Measurements from ENCODE around the gene CEMIP. TPM values are rescaled to one million over a fixed set of nuclear protein-coding genes. Genes with fewer than 3 reads are reported as not detected.
A peak's percentile ranks its signal among the peaks of the same experiment; 100 is the strongest.

CEMIP gene
- total RNA-seq, 2 donors from 2014 or later, result 1.1 to 1.2 TPM

DNA sequence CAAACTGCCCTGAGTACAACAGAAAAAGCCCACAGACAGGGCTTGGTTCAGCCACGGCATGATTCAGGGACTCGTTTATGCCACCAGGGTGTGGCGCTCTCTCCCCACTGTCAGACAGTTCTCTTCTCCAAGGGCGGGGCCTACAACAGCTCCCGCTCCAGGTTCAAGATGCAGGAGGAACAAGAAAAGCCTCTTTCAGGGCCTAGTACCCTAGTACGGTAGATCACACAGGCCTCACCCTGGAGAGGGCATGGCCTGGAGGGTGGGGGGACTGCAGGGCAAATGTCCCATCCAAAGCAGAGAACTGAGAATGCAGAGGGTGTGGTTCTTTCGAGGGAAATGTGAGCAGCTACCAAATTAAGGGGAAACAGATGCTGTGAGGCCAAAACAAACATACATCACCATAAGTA lies 198.5 kb downstream of the CEMIP start:
- no peaks in the 10 kb centered on the region for H3K36me3 ChIP-seq
- H3K27ac ChIP-seq, result peak overlapping the region in 1 of 2 donors; percentile 36
- ATAC-seq (ENCODE audit: insufficient number of reproducible peaks, low FRiP score, low read depth) (no peak), DNase-seq (ENCODE audit: low spot score) (no peak)
- H3K27me3 ChIP-seq (replicated peaks; ENCODE audit: insufficient read depth), result no peaks in the 10 kb centered on the region
- H3K9me3 ChIP-seq, result no peaks in the 10 kb centered on the region
- no peak overlapping the region for H3K4me3 ChIP-seq
- TF ChIP-seq, protein P1, sequence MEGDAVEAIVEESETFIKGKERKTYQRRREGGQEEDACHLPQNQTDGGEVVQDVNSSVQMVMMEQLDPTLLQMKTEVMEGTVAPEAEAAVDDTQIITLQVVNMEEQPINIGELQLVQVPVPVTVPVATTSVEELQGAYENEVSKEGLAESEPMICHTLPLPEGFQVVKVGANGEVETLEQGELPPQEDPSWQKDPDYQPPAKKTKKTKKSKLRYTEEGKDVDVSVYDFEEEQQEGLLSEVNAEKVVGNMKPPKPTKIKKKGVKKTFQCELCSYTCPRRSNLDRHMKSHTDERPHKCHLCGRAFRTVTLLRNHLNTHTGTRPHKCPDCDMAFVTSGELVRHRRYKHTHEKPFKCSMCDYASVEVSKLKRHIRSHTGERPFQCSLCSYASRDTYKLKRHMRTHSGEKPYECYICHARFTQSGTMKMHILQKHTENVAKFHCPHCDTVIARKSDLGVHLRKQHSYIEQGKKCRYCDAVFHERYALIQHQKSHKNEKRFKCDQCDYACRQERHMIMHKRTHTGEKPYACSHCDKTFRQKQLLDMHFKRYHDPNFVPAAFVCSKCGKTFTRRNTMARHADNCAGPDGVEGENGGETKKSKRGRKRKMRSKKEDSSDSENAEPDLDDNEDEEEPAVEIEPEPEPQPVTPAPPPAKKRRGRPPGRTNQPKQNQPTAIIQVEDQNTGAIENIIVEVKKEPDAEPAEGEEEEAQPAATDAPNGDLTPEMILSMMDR (IDR thresholded peaks at IDR 0.05), result no peak
- peaks cover 8 to 29% of the 10 kb centered on the region in 2 donors for H3K4me1 ChIP-seq (ENCODE audit: control insufficient read depth in 1 of 2, low read depth in 2 of 2)

DNA sequence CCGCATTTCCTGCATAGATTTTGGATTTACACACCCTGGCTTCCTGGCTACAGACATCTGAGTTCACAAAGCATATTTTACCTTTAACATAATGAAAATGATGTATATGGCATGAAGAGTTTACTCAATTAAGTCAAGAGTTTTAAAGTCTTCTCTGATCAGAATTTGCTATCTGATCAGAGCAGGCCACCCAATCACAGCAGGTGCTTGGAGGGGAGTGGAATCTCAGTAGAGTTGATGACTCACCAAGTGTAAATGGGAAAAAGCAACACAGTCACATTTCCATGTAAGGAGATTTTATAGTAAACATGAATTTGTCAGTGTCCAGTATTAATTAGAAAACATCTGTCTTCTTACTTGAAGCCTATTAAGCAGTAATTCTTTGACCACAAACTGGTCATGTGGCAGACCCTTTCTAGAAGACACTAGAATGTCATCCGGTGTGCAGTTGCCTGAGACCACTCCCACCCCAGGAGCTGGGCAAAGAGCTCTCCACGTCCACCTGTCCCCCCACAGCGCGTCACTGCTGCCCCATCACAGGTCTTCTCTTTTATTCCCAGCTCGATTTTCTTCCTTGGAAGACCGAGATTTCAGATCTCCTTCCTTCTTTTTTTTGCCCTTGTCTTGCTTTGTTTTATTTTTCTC lies 199.6 kb downstream of the CEMIP start:
- H3K4me3 ChIP-seq, result no peak overlapping the region
- H3K36me3 ChIP-seq, result no peaks in the 10 kb centered on the region
- no peak for DNase-seq (ENCODE audit: low spot score)
- H3K9me3 ChIP-seq, result no peaks in the 10 kb centered on the region
- TF ChIP-seq, protein P1 (IDR thresholded peaks at IDR 0.05), result no peak
- H3K27ac ChIP-seq, result peak overlapping the region in 1 of 2 donors; percentile 9
- H3K27me3 ChIP-seq (replicated peaks; ENCODE audit: insufficient read depth), result no peaks in the 10 kb centered on the region
- no peak for ATAC-seq (ENCODE audit: insufficient number of reproducible peaks, low FRiP score, low read depth)
- H3K4me1 ChIP-seq (ENCODE audit: control insufficient read depth in 1 of 2, low read depth in 2 of 2), result peaks cover 8 to 29% of the 10 kb centered on the region in 2 donors

DNA sequence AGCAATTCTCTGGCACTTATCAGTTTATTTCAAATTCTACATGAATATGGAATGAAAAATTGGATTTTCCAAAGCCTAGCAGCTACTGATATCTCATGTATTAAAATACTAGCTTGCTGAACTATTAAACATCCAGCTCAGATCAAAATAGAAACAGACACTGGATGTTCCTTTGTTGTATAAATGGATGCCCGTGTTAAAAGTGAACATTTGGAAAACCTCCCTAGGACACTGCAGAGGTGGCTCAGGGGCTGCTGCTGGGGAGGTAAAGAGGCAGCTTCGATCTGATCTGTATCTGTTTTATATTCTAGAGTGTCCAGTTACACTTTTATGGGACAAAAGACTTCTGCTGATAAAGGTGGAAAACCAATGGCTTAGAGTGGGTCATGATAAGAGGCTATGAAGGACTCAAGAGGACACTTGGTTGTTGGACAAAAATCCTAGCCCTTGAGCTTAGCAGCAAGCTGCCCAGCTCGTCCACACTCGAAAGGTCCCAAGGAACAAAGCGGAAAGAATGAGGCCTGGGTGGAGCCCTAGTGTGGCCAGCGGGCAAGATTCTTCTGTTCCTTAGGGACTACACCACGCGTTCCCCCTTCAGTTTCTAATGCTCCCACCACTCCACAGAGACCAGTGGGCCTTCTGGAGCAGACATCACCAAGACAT lies 200.5 kb downstream of the CEMIP start:
- TF ChIP-seq, protein P1 (IDR thresholded peaks at IDR 0.05), result no peak
- Histone ChIP-seq H3K27me3 (replicated peaks; ENCODE audit: insufficient read depth) (no peaks in the 10 kb centered on the region), H3K27ac (no peak overlapping the region), H3K36me3 (no peaks in the 10 kb centered on the region), H3K4me1 (ENCODE audit: control insufficient read depth in 1 of 2, low read depth in 2 of 2) (peaks cover 8 to 29% of the 10 kb centered on the region in 2 donors), H3K4me3 (no peak overlapping the region), H3K9me3 (no peaks in the 10 kb centered on the region)
- DNase-seq (ENCODE audit: low spot score), result no peak
- no peak for ATAC-seq (ENCODE audit: insufficient number of reproducible peaks, low FRiP score, low read depth)

DNA sequence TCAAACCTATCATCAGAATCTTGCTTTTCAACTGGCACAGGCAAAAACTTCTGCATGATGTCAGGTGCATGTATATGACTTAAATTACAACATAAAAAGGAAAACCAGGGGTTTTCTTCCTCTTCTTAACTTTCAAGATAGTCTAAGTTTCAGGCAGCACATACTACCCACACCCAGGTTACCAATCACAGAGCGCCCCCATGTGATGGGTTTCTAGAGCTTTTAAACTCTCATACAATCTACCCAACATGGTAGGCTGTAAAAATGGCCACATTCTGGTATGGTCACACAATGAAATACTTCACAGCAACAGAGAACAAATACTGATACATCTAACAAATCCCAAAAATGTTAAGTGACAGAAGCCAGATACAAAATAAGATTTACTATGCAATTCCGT lies 203.0 kb downstream of the CEMIP start:
- Histone ChIP-seq H3K4me1 (ENCODE audit: control insufficient read depth in 1 of 2, low read depth in 2 of 2) (peaks cover 3 to 21% of the 10 kb centered on the region in 2 donors), H3K4me3 (no peak overlapping the region), H3K36me3 (no peaks in the 10 kb centered on the region), H3K9me3 (no peaks in the 10 kb centered on the region), H3K27ac (no peak overlapping the region), H3K27me3 (replicated peaks; ENCODE audit: insufficient read depth) (no peaks in the 10 kb centered on the region)
- TF ChIP-seq, protein P1 (IDR thresholded peaks at IDR 0.05), result no peak
- DNase-seq (ENCODE audit: low spot score) (no peak), ATAC-seq (ENCODE audit: insufficient number of reproducible peaks, low FRiP score, low read depth) (no peak)

DNA sequence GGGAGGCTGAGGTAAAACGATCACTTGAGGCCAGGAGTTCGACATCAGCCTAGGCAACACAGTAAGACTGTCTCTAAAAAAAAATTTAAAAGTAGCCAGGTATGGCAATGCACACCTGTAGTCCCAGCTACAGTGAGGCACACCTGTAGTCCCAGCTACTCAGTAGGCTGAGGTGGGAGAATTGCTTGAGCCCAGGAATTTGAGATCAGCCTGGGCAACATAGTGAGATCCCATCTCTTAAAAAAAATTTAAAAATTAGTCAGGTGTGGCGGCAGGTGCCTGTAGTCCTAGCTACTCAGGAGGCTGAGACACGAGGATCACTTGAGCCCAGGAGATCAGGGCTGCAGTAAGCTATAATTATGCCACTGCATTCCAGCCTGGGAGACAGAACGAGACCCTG lies 203.7 kb downstream of the CEMIP start:
- ATAC-seq (ENCODE audit: insufficient number of reproducible peaks, low FRiP score, low read depth), result no peak
- H3K4me3 ChIP-seq, result no peak overlapping the region
- H3K27me3 ChIP-seq (replicated peaks; ENCODE audit: insufficient read depth), result no peaks in the 10 kb centered on the region
- H3K4me1 ChIP-seq (ENCODE audit: control insufficient read depth in 1 of 2, low read depth in 2 of 2), result peaks cover 7 to 22% of the 10 kb centered on the region in 2 donors
- no peaks in the 10 kb centered on the region for H3K9me3 ChIP-seq
- H3K27ac ChIP-seq, result no peak overlapping the region
- H3K36me3 ChIP-seq, result no peaks in the 10 kb centered on the region
- no peak for DNase-seq (ENCODE audit: low spot score)
- TF ChIP-seq, protein P1 (IDR thresholded peaks at IDR 0.05), result no peak

Measured in thoracic aorta (tissue), 2 donors.